A673 (cell line): ENCODE measurements around the gene PACSIN2.

ENCODE experiments used
- CTCF ChIP-seq: fragments of 300-800, 200-600 bp; sonication (generic); conservative IDR thresholded peaks from 2 replicates; pipeline ENCODE4 v1.5.1; 2017; ENCODE audit warnings: low read depth, mild to moderate bottlenecking, antibody characterized with exemption, low read length, moderate library complexity, mixed read lengths
- EZH2 ChIP-seq: fragments of 200-600 bp; sonication (generic); IDR thresholded peaks from 2 replicates; pipeline ENCODE4 v1.6.1; 2017; ENCODE audit warnings: borderline replicate concordance, low read depth, mild to moderate bottlenecking, mixed read lengths, antibody characterized with exemption, low read length; ENCODE audit not compliant: poor library complexity, severe bottlenecking

GRCh38 chr22:42885446-42885845 lies 129.5 kb downstream of the PACSIN2 start:
- TF ChIP-seq CTCF (no peak), EZH2 (no peak)
